Mucosa of stomach (tissue), 1 donor: ENCODE data around the gene CLMP.

Experiments used
- H3K27me3 ChIP-seq: one replicate; pipeline ENCODE4 v1.7.0; 2013; ENCODE audit warnings: mild to moderate bottlenecking, low read length; ENCODE audit not compliant: control insufficient read depth, insufficient read depth
- H3K36me3 ChIP-seq: one replicate; pipeline ENCODE4 v1.7.0; 2013; ENCODE audit warnings: low read length; ENCODE audit not compliant: control insufficient read depth, insufficient read depth
- H3K4me1 ChIP-seq: one replicate; pipeline ENCODE4 v1.7.0; 2013; ENCODE audit warnings: mild to moderate bottlenecking, low read length; ENCODE audit not compliant: control insufficient read depth, insufficient read depth
- H3K4me3 ChIP-seq: one replicate; pipeline ENCODE4 v1.7.0; 2013; ENCODE audit warnings: low read length
- H3K9ac ChIP-seq: one replicate; pipeline ENCODE4 v1.7.0; 2013; ENCODE audit warnings: mild to moderate bottlenecking, low read length, moderate library complexity
- H3K9me3 ChIP-seq: one replicate; pipeline ENCODE4 v1.7.0; 2013; ENCODE audit warnings: mild to moderate bottlenecking, low read length, moderate library complexity; ENCODE audit not compliant: control insufficient read depth
- donor health status: Pancreatic carcinoma.

The CLMP gene

GRCh38 chr11:123051634-123052033 lies 143.4 kb downstream of the CLMP start:
- Histone ChIP-seq H3K9ac (no peak overlapping the region), H3K4me3 (no peak overlapping the region), H3K27me3 (no peaks in the 10 kb centered on the region), H3K9me3 (no peaks in the 10 kb centered on the region), H3K36me3 (no peaks in the 10 kb centered on the region), H3K4me1 (no peaks in the 10 kb centered on the region)

GRCh38 chr11:123051146-123051545 lies 143.9 kb downstream of the CLMP start:
- no peak overlapping the region for H3K4me3 ChIP-seq
- H3K4me1 ChIP-seq, result no peaks in the 10 kb centered on the region
- no peaks in the 10 kb centered on the region for H3K9me3 ChIP-seq
- H3K36me3 ChIP-seq, result no peaks in the 10 kb centered on the region
- no peaks in the 10 kb centered on the region for H3K27me3 ChIP-seq
- H3K9ac ChIP-seq, result no peak overlapping the region

GRCh38 chr11:123047947-123048293 lies 147.1 kb downstream of the CLMP start:
- Histone ChIP-seq H3K36me3 (no peaks in the 10 kb centered on the region), H3K9me3 (no peaks in the 10 kb centered on the region), H3K4me3 (no peak overlapping the region), H3K27me3 (no peaks in the 10 kb centered on the region), H3K9ac (no peak overlapping the region), H3K4me1 (no peaks in the 10 kb centered on the region)

- no peak overlapping the region for H3K4me3 ChIP-seq
- no peaks in the 10 kb centered on the region for H3K9me3 ChIP-seq
- no peaks in the 10 kb centered on the region for H3K4me1 ChIP-seq
- no peaks in the 10 kb centered on the region for H3K36me3 ChIP-seq
- H3K9ac ChIP-seq, result no peak overlapping the region
- H3K27me3 ChIP-seq, result no peaks in the 10 kb centered on the region
These were observed 147.6 kb downstream of the CLMP start for GRCh38 chr11:123047266-123047946.

GRCh38 chr11:123046473-123047259 lies 148.4 kb downstream of the CLMP start:
- no peaks in the 10 kb centered on the region for H3K4me1 ChIP-seq

GRCh38 chr11:123045101-123045500 lies 149.9 kb downstream of the CLMP start:
- Histone ChIP-seq H3K36me3 (no peaks in the 10 kb centered on the region), H3K9me3 (no peaks in the 10 kb centered on the region), H3K27me3 (no peaks in the 10 kb centered on the region), H3K4me1 (no peaks in the 10 kb centered on the region), H3K9ac (no peak overlapping the region), H3K4me3 (no peak overlapping the region)

More at GRCh38 chr11:123046473-123047259, 148.4 kb downstream of the CLMP start:
- no peak overlapping the region for H3K4me3 ChIP-seq
- H3K36me3 ChIP-seq, result no peaks in the 10 kb centered on the region
- no peaks in the 10 kb centered on the region for H3K27me3 ChIP-seq
- H3K9ac ChIP-seq, result no peak overlapping the region
- no peaks in the 10 kb centered on the region for H3K9me3 ChIP-seq

- H3K27me3 ChIP-seq, result no peaks in the 10 kb centered on the region
- no peak overlapping the region for H3K4me3 ChIP-seq
- no peaks in the 10 kb centered on the region for H3K36me3 ChIP-seq
- no peaks in the 10 kb centered on the region for H3K4me1 ChIP-seq
- no peaks in the 10 kb centered on the region for H3K9me3 ChIP-seq
- no peak overlapping the region for H3K9ac ChIP-seq
These were observed 153.9 kb downstream of the CLMP start for GRCh38 chr11:123041185-123041584.

GRCh38 chr11:123040111-123040432 lies 155.0 kb downstream of the CLMP start:
- H3K36me3 ChIP-seq, result no peaks in the 10 kb centered on the region
- no peak overlapping the region for H3K4me3 ChIP-seq
- no peaks in the 10 kb centered on the region for H3K9me3 ChIP-seq
- no peaks in the 10 kb centered on the region for H3K4me1 ChIP-seq
- no peaks in the 10 kb centered on the region for H3K27me3 ChIP-seq
- no peak overlapping the region for H3K9ac ChIP-seq

GRCh38 chr11:123035831-123036230 lies 159.2 kb downstream of the CLMP start:
- Histone ChIP-seq H3K36me3 (no peaks in the 10 kb centered on the region), H3K9ac (no peak overlapping the region)

GRCh38 chr11:123034597-123034996 lies 160.5 kb downstream of the CLMP start:
- H3K9ac ChIP-seq, result no peak overlapping the region
- no peaks in the 10 kb centered on the region for H3K9me3 ChIP-seq
- no peaks in the 10 kb centered on the region for H3K27me3 ChIP-seq
- H3K36me3 ChIP-seq, result no peaks in the 10 kb centered on the region
- no peaks in the 10 kb centered on the region for H3K4me1 ChIP-seq
- no peak overlapping the region for H3K4me3 ChIP-seq

More at GRCh38 chr11:123035831-123036230, 159.2 kb downstream of the CLMP start:
- Histone ChIP-seq H3K27me3 (no peaks in the 10 kb centered on the region), H3K4me3 (no peak overlapping the region), H3K4me1 (no peaks in the 10 kb centered on the region), H3K9me3 (no peaks in the 10 kb centered on the region)

- H3K9ac ChIP-seq, result no peak overlapping the region
- H3K27me3 ChIP-seq, result no peaks in the 10 kb centered on the region
These were observed 161.2 kb downstream of the CLMP start for GRCh38 chr11:123033895-123034294.

GRCh38 chr11:123030517-123030916 lies 164.5 kb downstream of the CLMP start:
- H3K36me3 ChIP-seq, result no peaks in the 10 kb centered on the region
- no peaks in the 10 kb centered on the region for H3K27me3 ChIP-seq
- no peaks in the 10 kb centered on the region for H3K9me3 ChIP-seq
- H3K4me3 ChIP-seq, result no peak overlapping the region
- H3K9ac ChIP-seq, result no peak overlapping the region
- no peaks in the 10 kb centered on the region for H3K4me1 ChIP-seq

More at GRCh38 chr11:123033895-123034294, 161.2 kb downstream of the CLMP start:
- Histone ChIP-seq H3K9me3 (no peaks in the 10 kb centered on the region), H3K4me3 (no peak overlapping the region), H3K36me3 (no peaks in the 10 kb centered on the region), H3K4me1 (no peaks in the 10 kb centered on the region)
